GM12801 (cell line): Measurements from ENCODE around the gene TRAPPC4.

ENCODE experiments used
- TF ChIP-seq, protein P1 (sequence below): IDR thresholded peaks from one replicate; pipeline ENCODE4 v1.5.1; 2011; ENCODE audit warnings: control low read depth; ENCODE audit not compliant: insufficient read length; ENCODE audit errors: extremely low read depth

Gene TRAPPC4

DNA sequence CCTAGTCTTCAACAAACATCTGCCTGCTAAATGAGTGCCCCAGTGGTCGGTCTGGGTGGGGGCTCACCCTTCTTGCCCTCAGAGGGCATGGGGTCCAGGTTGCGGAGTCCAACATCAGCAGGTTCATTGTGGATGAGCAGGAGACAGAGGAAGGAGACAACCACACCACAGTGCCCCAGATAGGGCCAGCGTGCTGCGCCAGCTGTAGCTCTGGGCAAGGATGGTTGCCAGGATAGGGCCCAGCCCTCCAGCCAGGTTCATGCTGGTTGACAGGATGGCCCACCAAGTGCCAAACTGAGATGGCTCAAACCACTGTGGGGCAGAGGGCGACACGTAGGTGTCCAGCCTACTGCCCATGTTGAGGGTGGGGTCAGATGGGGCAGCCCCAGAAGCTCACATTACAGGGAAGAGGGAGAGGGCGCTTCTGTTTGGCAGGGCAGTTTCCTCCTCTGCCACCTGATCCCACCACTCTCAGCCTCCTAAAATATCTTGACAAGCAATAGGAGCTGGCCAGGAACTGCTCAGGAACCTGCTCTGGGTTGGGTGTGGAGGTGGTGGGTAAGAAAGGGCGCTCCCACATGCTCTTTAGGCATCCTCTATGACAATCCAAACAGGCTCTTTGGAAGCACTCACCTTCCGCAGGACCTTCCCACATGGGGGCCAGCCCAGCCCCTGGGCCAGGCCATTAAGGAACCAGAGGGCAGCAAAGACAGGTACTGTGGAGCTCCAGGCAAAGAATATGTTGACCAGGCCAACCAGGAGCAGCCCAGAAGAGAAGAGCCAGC is 9.2 kb downstream of the TRAPPC4 start:
- TF ChIP-seq, protein P1, sequence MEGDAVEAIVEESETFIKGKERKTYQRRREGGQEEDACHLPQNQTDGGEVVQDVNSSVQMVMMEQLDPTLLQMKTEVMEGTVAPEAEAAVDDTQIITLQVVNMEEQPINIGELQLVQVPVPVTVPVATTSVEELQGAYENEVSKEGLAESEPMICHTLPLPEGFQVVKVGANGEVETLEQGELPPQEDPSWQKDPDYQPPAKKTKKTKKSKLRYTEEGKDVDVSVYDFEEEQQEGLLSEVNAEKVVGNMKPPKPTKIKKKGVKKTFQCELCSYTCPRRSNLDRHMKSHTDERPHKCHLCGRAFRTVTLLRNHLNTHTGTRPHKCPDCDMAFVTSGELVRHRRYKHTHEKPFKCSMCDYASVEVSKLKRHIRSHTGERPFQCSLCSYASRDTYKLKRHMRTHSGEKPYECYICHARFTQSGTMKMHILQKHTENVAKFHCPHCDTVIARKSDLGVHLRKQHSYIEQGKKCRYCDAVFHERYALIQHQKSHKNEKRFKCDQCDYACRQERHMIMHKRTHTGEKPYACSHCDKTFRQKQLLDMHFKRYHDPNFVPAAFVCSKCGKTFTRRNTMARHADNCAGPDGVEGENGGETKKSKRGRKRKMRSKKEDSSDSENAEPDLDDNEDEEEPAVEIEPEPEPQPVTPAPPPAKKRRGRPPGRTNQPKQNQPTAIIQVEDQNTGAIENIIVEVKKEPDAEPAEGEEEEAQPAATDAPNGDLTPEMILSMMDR: no peak

DNA sequence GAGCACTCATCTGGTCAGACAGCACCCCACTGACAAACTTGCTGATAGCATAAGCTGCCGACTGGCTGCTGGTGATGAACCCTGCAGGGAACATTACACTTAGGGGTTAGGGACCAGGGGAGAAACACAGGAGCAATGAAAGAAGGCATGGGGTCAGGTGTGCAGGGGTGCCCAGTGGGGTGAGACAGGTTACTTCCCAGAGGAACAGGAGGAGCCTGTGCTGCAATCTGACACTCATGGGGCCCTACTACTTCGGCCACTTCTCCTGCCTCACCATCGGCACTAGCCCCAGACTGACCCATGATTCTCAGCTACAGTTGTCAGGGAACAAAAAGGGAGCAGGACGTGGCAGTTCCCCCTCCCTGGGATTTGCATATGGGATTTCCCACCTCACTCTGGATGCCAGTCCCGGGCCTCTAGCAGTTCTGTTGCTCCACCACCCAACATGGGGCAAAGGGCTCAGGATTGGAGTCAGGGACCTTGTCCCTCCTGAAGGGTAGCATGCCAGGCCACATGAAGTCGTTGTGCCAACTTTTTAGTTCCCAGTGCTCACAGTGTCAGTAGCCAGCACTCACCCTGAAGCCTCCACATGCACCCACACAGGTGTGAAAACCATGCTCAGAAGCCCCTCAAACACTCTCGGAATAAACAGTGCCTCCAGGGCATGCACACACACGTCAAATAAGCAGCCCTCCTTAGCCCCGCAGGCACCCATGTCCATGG is 9.9 kb downstream of the TRAPPC4 start:
- TF ChIP-seq, protein P1: no peak

DNA sequence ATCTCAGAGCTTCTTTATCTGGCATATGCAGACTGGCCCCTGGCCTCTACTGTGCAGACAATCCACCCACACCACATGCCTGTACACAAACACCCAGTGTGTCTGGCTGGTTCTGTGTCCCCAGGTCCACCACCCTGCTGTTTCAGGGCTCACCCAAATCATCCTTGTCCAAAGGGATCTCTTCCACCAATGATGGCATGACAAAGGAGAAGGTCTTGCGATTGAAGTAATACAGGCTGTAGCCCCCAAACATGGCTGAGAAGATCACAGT is 10.4 kb downstream of the TRAPPC4 start:
- TF ChIP-seq, protein P1: no peak

- TF ChIP-seq, protein P1: no peak
Observed at GRCh38 chr11:119029340-119030028, 10.9 kb downstream of the TRAPPC4 start.

- TF ChIP-seq, protein P1: no peak
Observed at GRCh38 chr11:119030029-119030328, 11.4 kb downstream of the TRAPPC4 start.

- TF ChIP-seq, protein P1: no peak
Observed at GRCh38 chr11:119030329-119031047, 11.9 kb downstream of the TRAPPC4 start, which contains the start of gene SLC37A4. Gene SLC37A4, minus strand, starts transcription at chr11:119030877.

DNA sequence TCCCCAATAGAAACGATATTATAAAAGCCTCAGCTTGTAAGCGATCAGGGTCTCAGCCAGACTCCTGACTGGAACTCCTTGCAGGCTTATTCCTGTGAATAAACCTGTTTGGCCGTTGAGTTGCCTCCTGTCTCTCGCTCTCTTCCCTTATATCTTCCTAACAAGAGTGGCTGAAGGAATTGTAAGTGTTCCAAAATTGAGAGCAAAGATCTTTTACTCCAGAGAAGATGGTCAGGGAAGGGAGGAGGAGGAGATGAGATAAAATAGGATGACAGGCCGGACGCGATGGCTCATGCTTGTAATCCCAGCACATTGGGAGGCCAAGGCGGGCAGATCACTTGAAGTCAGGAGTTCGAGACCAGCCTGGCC is 13.3 kb downstream of the TRAPPC4 start:
- TF ChIP-seq, protein P1: no peak
